Esophagus squamous epithelium (tissue), 5 donors: ENCODE data around the gene RWDD3. TPM values are rescaled to one million over a fixed set of nuclear protein-coding genes. Genes with fewer than 3 reads are reported as not detected.

Experiments used
- DNase-seq: peaks from one replicate; lab custom pipeline; 2025; lab: John Stamatoyannopoulos, UW
- H3K27ac ChIP-seq, 4 donors: fragments of 200-600 bp; sonication (generic); one replicate each; pipeline ENCODE4 v1.5.1; 2016 to 2019; ENCODE audit warnings: mild to moderate bottlenecking in 1 of 4
- H3K27me3 ChIP-seq, 4 donors: fragments of 200-600 bp; sonication (generic); 1 replicate in 3 of 4; 2 replicates in 1 of 4; pipeline versions ENCODE4 v1.5.1 to v1.6.0; 2017 to 2021; ENCODE audit warnings: antibody characterized with exemption in 1 of 4
- H3K36me3 ChIP-seq, 3 donors: fragments of 200-600 bp; sonication (generic); one replicate each; pipeline ENCODE4 v1.5.1; 2016 to 2019
- H3K4me1 ChIP-seq, 3 donors: fragments of 200-600 bp; sonication (generic); one replicate each; pipeline ENCODE4 v1.5.1; 2017 to 2019
- H3K4me3 ChIP-seq, 4 donors: fragments of 200-600 bp; sonication (generic); 1 replicate in 3 of 4; 2 replicates in 1 of 4; pipeline ENCODE4 v1.5.1; 2016 to 2019; ENCODE audit warnings: mild to moderate bottlenecking in 2 of 4, moderate library complexity in 1 of 4
- H3K9me3 ChIP-seq, 3 donors: fragments of 200-600 bp; sonication (generic); one replicate each; pipeline ENCODE4 v1.5.1; 2016 to 2019
- CTCF ChIP-seq, 6 experiments: fragments of 450-650 bp in 4 of 6; fragments of 200-600 bp in 2 of 6; sonication (generic) in 2 of 6; IDR thresholded peaks; one replicate each; pipeline ENCODE4 v1.5.1; 2016 to 2019; ENCODE audit warnings: antibody characterized with exemption in 6 of 6, mild to moderate bottlenecking in 4 of 6, moderate library complexity in 4 of 6
- POLR2A ChIP-seq, 4 donors: fragments of 450-650 bp; IDR thresholded peaks; one replicate each; pipeline ENCODE4 v1.6.1; 2017; ENCODE audit warnings: antibody characterized with exemption in 4 of 4, mild to moderate bottlenecking in 4 of 4, moderate library complexity in 3 of 4
- WGBS, 2 donors: methylation state at CpG; one replicate each; pipeline ENCODE4 v1.1.5; 2018; 5-methylcytosine and 5-hydroxymethylcytosine counted together
- intact Hi-C: fragments of 100-400 bp; cut with DNase I; formaldehyde crosslinking; loops from one replicate; pipeline ENCODE4 v1.15.0; 2022
- total RNA-seq, 4 donors: library from RNA; depleted of rRNA; stranded (reverse); fragments of >200 nt; gene quantifications; one replicate each; pipeline ENCODE4 v1.1.0, GENCODE V29; 2016
- donor health status: DM: yes; HTN: yes; CAD: no.

Gene RWDD3
- total RNA-seq, 4 donors from 2014 or later: 1.8 to 11.8 (median 7.6) TPM

- Histone ChIP-seq H3K9me3 (no peaks in the 10 kb centered on the region), H3K27ac (no peak overlapping the region), H3K4me1 (peaks cover 4 to 29% (median 7%) of the 10 kb centered on the region in 3 donors), H3K4me3 (no peak overlapping the region), H3K36me3 (no peaks in the 10 kb centered on the region), H3K27me3 (no peaks in the 10 kb centered on the region)
- TF ChIP-seq POLR2A (IDR thresholded peaks at IDR 0.05): no peak
- TF ChIP-seq CTCF (IDR thresholded peaks at IDR 0.05): no peak
- 67 to 77% methylated on average over 5 of the region's 5 CpGs for WGBS, 2 donors
- intact Hi-C loops: no loop called here
- no peak for DNase-seq
Measured at GRCh38 chr1:95229037-95229436, 5.0 kb upstream of the RWDD3 start.

GRCh38 chr1:95229706-95230105, 4.3 kb upstream of the RWDD3 start:
- Histone ChIP-seq H3K27me3 (no peaks in the 10 kb centered on the region), H3K27ac (no peak overlapping the region), H3K9me3 (no peaks in the 10 kb centered on the region), H3K4me1 (peaks cover 4 to 34% (median 7%) of the 10 kb centered on the region in 3 donors), H3K4me3 (no peak overlapping the region), H3K36me3 (no peaks in the 10 kb centered on the region)
- intact Hi-C loops: loop anchor here (10.0 kb wide), 1 partner anchor 155 kb away; the partner anchor contains the start of gene ALG14
- TF ChIP-seq CTCF (IDR thresholded peaks at IDR 0.05) (no peak), POLR2A (IDR thresholded peaks at IDR 0.05) (no peak)
- no peak for DNase-seq

- Histone ChIP-seq H3K36me3 (no peaks in the 10 kb centered on the region), H3K4me3 (no peak overlapping the region), H3K27me3 (no peaks in the 10 kb centered on the region), H3K27ac (peak overlapping the region in 1 of 4 donors; percentile 22), H3K9me3 (no peaks in the 10 kb centered on the region), H3K4me1 (peaks cover 5 to 40% (median 7%) of the 10 kb centered on the region in 3 donors)
- DNase-seq: no peak
- intact Hi-C loops: loop anchor here (10.0 kb wide), 1 partner anchor 155 kb away; the partner anchor contains the start of gene ALG14
- TF ChIP-seq POLR2A (IDR thresholded peaks at IDR 0.05) (no peak), CTCF (IDR thresholded peaks at IDR 0.05) (no peak)
- WGBS, 2 donors: 68 to 72% methylated on average over 2 of the region's 2 CpGs
Measured at GRCh38 chr1:95230256-95230655, 3.8 kb upstream of the RWDD3 start.

GRCh38 chr1:95230768-95231191, 3.2 kb upstream of the RWDD3 start:
- H3K4me3 ChIP-seq: no peak overlapping the region
- 52 to 76% methylated on average over 3 of the region's 3 CpGs for WGBS, 2 donors
- intact Hi-C loops: loop anchor here (10.0 kb wide), 1 partner anchor 156 kb away; the partner anchor contains the start of gene ALG14
- DNase-seq: no peak
- no peak for TF ChIP-seq POLR2A (IDR thresholded peaks at IDR 0.05)
- no peak for TF ChIP-seq CTCF (IDR thresholded peaks at IDR 0.05)
- H3K36me3 ChIP-seq: no peaks in the 10 kb centered on the region
- H3K27ac ChIP-seq: peak overlapping the region in 1 of 4 donors; percentile 22
- peaks cover 7 to 45% (median 8%) of the 10 kb centered on the region in 3 donors for H3K4me1 ChIP-seq
- H3K9me3 ChIP-seq: no peaks in the 10 kb centered on the region
- no peaks in the 10 kb centered on the region for H3K27me3 ChIP-seq

- DNase-seq: no peak
- no peaks in the 10 kb centered on the region for H3K36me3 ChIP-seq
- H3K27me3 ChIP-seq: no peaks in the 10 kb centered on the region
- peak overlapping the region; percentile 68 to 91 (median 85) for H3K4me3 ChIP-seq
- WGBS, 2 donors: 52 to 54% methylated on average over 8 of the region's 8 CpGs
- no peaks in the 10 kb centered on the region for H3K9me3 ChIP-seq
- H3K4me1 ChIP-seq: peaks cover 7 to 65% (median 8%) of the 10 kb centered on the region in 3 donors
- peak overlapping the region in 3 of 4 donors; percentile 87 to 90 (median 89) for H3K27ac ChIP-seq
- TF ChIP-seq POLR2A (IDR thresholded peaks at IDR 0.05) (no peak), CTCF (IDR thresholded peaks at IDR 0.05) (no peak)
- intact Hi-C loops: loop anchor here (10.0 kb wide), 1 partner anchor 158 kb away; the partner anchor contains the start of gene ALG14
Measured at GRCh38 chr1:95232646-95233318, 1.2 kb upstream of the RWDD3 start.
